Hepatocyte (in vitro differentiated cells): ENCODE data around the gene UVRAG. TPM values are rescaled to one million over a fixed set of nuclear protein-coding genes. Genes with fewer than 3 reads are reported as not detected.

Experiments
- DNase-seq: peaks from one replicate; pipeline ENCODE4 v3.0.0-alpha.2; 2016; ENCODE audit warnings: low spot score
- H2AFZ ChIP-seq: fragments of 200-600 bp; sonication (generic); 2 replicates; pipeline ENCODE4 v1.6.0; 2016; ENCODE audit warnings: antibody characterized with exemption, mild to moderate bottlenecking
- H3K27ac ChIP-seq: fragments of 200-600 bp; sonication (generic); 2 replicates; pipeline ENCODE4 v1.5.1; 2016; ENCODE audit warnings: mild to moderate bottlenecking
- H3K27me3 ChIP-seq: fragments of 200-600 bp; sonication (generic); 2 replicates; pipeline ENCODE4 v1.6.1; 2016
- H3K36me3 ChIP-seq: fragments of 200-600 bp; sonication (generic); replicated peaks from 2 replicates; pipeline ENCODE4 v1.5.1; 2016; ENCODE audit warnings: low read depth; ENCODE audit not compliant: insufficient read depth
- H3K4me1 ChIP-seq: fragments of 200-600 bp; sonication (generic); 2 replicates; pipeline ENCODE4 v1.5.1; 2016; ENCODE audit warnings: mild to moderate bottlenecking, moderate library complexity; ENCODE audit not compliant: insufficient read depth
- H3K4me2 ChIP-seq: fragments of 200-600 bp; sonication (generic); 2 replicates; pipeline ENCODE4 v1.6.0; 2016
- H3K4me3 ChIP-seq: fragments of 200-600 bp; sonication (generic); 2 replicates; pipeline ENCODE4 v1.5.1; 2016; ENCODE audit warnings: mild to moderate bottlenecking
- H3K79me2 ChIP-seq: fragments of 200-600 bp; sonication (generic); 2 replicates; pipeline ENCODE4 v1.6.0; 2017; ENCODE audit warnings: mild to moderate bottlenecking
- H3K9me2 ChIP-seq: fragments of 200-600 bp; sonication (generic); replicated peaks from 2 replicates; pipeline ENCODE4 v1.6.0; 2017; ENCODE audit warnings: mild to moderate bottlenecking; ENCODE audit not compliant: insufficient read depth
- H3K9me3 ChIP-seq: fragments of 200-600 bp; sonication (generic); 2 replicates; pipeline ENCODE4 v1.5.1; 2016; ENCODE audit warnings: low read depth, mild to moderate bottlenecking
- H4K20me1 ChIP-seq: fragments of 200-600 bp; sonication (generic); 2 replicates; pipeline ENCODE4 v1.6.0; 2016; ENCODE audit warnings: mild to moderate bottlenecking; ENCODE audit not compliant: insufficient read depth, poor library complexity, severe bottlenecking
- EZH2 ChIP-seq: fragments of 200-600 bp; sonication (generic); IDR thresholded peaks from 2 replicates; pipeline ENCODE4 v1.6.1; 2016; ENCODE audit warnings: antibody characterized with exemption, mild to moderate bottlenecking, borderline replicate concordance
- EZH2phosphoT487 ChIP-seq: fragments of 200-600 bp; sonication (generic); IDR thresholded peaks from one replicate; pipeline ENCODE4 v1.6.1; 2018; ENCODE audit warnings: antibody characterized with exemption, mild to moderate bottlenecking, low read depth, moderate library complexity; ENCODE audit not compliant: unreplicated experiment, severe bottlenecking
- WGBS: methylation state at CpG from one replicate; pipeline ENCODE4 v1.1.6; 2016; ENCODE audit warnings: low lambda C conversion rate; ENCODE audit errors: missing lambda C conversion rate; 5-methylcytosine and 5-hydroxymethylcytosine counted together
- polyA plus RNA-seq: library from polyadenylated mRNA; unstranded; fragments of >200 nt; fragmentation: Nextera tagmentation; extraction: Ambion mirVana; gene quantifications from 2 replicates; pipeline ENCODE4 v1.2.1, GENCODE V29; 2016
- total RNA-seq: library from RNA; depleted of rRNA; stranded (reverse); fragments of >200 nt; gene quantifications from 2 replicates; pipeline ENCODE4 v1.2.3, GENCODE V29; 2014
- TF ChIP-seq, protein P1 (sequence below): fragments of 200-600 bp; sonication (generic); IDR thresholded peaks from 2 replicates; pipeline ENCODE4 v1.5.1; 2016; ENCODE audit warnings: antibody characterized with exemption, mild to moderate bottlenecking; ENCODE audit not compliant: poor library complexity

Gene UVRAG
- total and polyA plus RNA-seq, 2 experiments from 2014 or later = 15.3 to 36.5 TPM

DNA sequence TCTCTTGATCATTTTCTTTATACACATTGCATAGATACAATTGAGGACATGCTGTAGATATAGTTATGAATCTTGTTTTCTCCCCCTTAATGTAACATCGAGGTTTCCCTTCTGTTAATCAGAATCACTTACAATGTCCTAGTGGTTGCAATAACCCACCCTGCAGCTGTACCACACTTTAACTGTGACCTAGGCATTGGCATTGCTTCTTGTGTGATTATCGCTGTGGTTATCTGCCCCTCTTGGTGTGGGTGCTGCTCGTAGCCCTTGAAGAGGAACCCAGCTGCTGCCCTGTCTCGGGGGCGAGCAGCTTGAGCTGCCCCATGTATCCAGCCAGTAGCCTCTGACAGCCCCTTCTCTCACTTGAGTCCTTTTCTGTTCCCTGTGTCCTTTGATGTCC lies 44.9 kb upstream of the UVRAG start:
- Histone ChIP-seq H3K36me3 (no peaks in the 10 kb centered on the region), H3K79me2 (peaks cover 9% of the 10 kb centered on the region), H2AFZ (no peak overlapping the region), H3K27me3 (no peaks in the 10 kb centered on the region), H3K4me1 (peaks cover 6% of the 10 kb centered on the region), H4K20me1 (no peaks in the 10 kb centered on the region), H3K9me2 (no peaks in the 10 kb centered on the region), H3K27ac (no peak overlapping the region), H3K9me3 (no peaks in the 10 kb centered on the region), H3K4me2 (peak overlapping the region; percentile 93), H3K4me3 (no peak overlapping the region)
- TF ChIP-seq, protein P1, sequence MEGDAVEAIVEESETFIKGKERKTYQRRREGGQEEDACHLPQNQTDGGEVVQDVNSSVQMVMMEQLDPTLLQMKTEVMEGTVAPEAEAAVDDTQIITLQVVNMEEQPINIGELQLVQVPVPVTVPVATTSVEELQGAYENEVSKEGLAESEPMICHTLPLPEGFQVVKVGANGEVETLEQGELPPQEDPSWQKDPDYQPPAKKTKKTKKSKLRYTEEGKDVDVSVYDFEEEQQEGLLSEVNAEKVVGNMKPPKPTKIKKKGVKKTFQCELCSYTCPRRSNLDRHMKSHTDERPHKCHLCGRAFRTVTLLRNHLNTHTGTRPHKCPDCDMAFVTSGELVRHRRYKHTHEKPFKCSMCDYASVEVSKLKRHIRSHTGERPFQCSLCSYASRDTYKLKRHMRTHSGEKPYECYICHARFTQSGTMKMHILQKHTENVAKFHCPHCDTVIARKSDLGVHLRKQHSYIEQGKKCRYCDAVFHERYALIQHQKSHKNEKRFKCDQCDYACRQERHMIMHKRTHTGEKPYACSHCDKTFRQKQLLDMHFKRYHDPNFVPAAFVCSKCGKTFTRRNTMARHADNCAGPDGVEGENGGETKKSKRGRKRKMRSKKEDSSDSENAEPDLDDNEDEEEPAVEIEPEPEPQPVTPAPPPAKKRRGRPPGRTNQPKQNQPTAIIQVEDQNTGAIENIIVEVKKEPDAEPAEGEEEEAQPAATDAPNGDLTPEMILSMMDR = no peak
- TF ChIP-seq EZH2phosphoT487 (no peak), EZH2 (no peak)
- WGBS = 90% methylated on average over 5 of the region's 5 CpGs
- DNase-seq = no peak

DNA sequence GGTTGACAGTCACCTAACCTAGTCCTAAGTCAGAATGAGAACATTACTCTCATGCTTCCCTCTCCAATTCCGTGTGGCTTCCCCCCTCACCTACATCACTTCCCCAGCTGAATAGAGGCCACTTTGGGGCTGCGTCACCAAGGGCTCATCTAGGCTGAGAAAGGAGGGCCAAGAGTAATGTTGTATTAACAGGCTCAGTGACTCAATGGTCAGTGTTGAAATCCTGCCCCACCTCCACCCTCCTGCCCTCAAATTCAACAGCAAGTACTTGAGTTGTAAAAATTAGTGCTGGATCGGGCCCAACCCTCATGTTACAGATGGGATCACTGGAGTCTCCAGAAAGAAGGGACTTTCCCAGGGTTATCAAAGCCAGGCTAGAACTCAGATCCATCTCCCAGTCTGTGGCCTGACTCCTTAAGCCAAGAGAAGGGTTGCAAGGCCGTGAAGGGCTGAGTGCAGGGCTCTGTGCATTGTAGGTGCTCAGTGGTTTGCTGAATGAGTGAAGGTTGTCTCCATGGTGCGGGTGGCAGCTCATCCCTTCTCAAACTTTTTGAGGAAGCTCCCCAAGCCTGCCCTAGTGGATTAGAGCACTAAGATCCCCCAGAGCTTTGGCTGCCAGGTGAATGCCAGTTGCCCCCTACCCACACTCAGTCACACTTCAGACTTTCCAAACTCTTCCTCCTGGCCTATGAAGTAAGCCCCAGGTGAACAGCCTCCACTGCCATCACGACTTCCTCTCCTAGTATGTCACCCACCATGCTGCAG lies 43.2 kb upstream of the UVRAG start:
- H2AFZ ChIP-seq = no peak overlapping the region
- peak; percentile 47 for DNase-seq
- TF ChIP-seq EZH2 = no peak
- TF ChIP-seq, protein P1 = no peak
- no peak for TF ChIP-seq EZH2phosphoT487

DNA sequence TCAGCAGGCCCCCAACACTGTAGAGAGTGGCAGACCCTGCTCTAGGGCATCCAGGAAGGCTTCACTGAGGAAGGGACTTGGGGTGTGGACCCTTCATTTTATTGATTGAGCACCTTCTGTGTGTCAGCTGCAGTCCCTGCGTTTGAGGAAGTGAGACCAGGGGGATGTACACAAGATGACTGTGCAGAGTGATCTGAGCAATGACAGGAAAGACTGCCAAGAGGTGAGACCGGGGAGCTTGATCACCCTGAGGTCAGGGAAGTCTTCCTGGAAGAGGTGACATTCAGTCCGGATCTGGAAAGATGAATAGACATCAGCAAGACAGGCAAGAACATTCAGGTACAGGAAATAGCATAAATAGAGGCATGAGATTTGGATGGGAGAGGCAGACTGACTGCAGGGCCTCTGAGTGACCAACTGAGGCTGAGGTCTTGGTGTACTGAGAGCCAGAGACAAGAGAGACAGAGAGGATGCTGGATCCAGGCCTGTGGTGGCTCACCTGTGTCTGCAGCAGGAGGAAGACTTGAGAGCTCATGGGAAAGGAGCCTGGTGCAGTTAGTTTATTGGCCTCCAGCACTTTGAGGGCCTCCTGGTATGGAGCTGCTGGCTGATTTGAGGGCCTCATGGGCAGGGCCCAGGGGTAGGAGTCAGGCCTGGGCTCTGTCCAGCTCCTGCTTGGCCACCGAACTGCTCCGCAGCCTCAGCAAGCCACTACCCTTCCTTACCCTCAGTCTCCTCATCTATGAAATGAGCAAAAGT lies 41.2 kb upstream of the UVRAG start:
- Histone ChIP-seq H3K27me3 (no peaks in the 10 kb centered on the region), H3K9me3 (no peaks in the 10 kb centered on the region), H3K9me2 (no peaks in the 10 kb centered on the region), H3K79me2 (peaks cover 9% of the 10 kb centered on the region), H3K4me1 (no peaks in the 10 kb centered on the region), H3K4me3 (no peak overlapping the region), H2AFZ (no peak overlapping the region), H4K20me1 (no peaks in the 10 kb centered on the region), H3K36me3 (no peaks in the 10 kb centered on the region), H3K4me2 (no peak overlapping the region), H3K27ac (no peak overlapping the region)
- TF ChIP-seq EZH2phosphoT487 (no peak), EZH2 (no peak)
- TF ChIP-seq, protein P1 = no peak
- WGBS = 88% methylated on average over 5 of the region's 5 CpGs
- DNase-seq = no peak

More for the DNA sequence above, 43.2 kb upstream of the UVRAG start:
- H4K20me1 ChIP-seq = no peaks in the 10 kb centered on the region
- no peaks in the 10 kb centered on the region for H3K36me3 ChIP-seq
- H3K4me2 ChIP-seq = peak overlapping the region; percentile 93
- H3K27me3 ChIP-seq = no peaks in the 10 kb centered on the region
- WGBS = 85% methylated on average over 6 of the region's 6 CpGs
- peaks cover 6% of the 10 kb centered on the region for H3K4me1 ChIP-seq
- H3K4me3 ChIP-seq = no peak overlapping the region
- no peaks in the 10 kb centered on the region for H3K9me3 ChIP-seq
- no peak overlapping the region for H3K27ac ChIP-seq
- peaks cover 9% of the 10 kb centered on the region for H3K79me2 ChIP-seq
- H3K9me2 ChIP-seq = no peaks in the 10 kb centered on the region
